Raji (cell line): ENCODE data around the gene PTRH2.

Source experiments
- POLR2A ChIP-seq: IDR thresholded peaks from 2 replicates; pipeline ENCODE4 v1.6.1; 2011; ENCODE audit warnings: low read depth, low read length, control low read depth; ENCODE audit not compliant: insufficient read depth

PTRH2 gene

DNA sequence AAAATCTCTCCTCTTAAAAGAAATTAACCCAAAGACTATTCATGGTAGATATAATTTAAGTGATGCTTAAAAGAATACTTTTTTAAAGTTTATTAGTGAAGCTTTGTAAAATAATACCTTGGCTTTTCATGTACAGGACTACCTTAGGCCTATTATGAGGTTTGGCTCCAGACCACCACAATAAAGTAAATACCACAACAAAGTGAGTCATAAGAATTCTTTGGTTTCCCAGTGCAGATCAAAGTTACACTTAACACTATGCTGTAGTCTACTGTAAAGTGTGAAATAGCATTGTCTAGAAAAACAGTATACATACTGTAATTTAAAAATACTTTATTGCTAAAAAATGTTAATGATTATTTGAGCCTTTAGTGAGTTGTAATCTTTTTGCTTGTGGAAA lies 55.9 kb downstream of the PTRH2 start:
- no peak for TF ChIP-seq POLR2A

DNA sequence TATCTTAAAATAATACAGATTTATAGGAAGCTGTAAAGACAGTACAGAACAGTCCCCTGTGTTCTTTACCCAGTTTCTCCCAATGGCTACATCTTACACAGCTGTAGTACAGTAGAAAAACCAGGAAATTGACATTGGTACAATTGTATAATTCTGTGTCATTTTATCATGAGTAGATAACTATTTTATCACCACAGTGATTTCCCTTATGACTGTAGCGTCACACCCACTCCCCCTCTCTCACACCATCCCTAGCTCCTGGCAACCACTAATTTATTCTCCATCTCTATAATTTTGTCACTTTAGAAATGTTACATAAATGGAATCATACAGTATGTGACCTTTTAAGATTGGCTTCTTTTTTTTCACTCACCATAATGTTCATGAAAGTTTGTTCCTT lies 56.6 kb downstream of the PTRH2 start:
- TF ChIP-seq POLR2A = no peak

DNA sequence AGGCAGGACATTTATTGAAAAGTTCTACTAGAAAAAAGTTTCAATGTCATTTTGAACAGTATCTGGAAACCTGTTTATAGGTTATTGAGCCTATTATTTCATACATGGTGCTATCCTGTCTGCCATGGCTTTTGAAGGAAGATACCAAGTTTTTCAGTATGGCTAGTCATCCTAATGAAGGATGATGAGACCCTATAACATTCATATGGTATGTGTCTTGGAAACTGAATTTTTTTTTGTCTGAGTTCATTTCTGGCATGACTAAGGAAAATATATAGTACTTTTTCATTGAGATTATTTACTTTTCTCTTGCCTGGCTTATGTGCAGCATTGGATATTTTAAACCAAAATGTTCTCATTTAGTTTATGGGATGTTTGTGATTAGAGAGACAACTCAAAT lies 57.3 kb downstream of the PTRH2 start:
- no peak for TF ChIP-seq POLR2A
